Fibroblast of lung (primary cell): ENCODE results near the gene NPHP1.
"Not testable (repeated sequence)": the region's sequence is repeated elsewhere in the genome, so short reads cannot be mapped to it uniquely, and the experiment has no call there.

Experiments
- EZH2 ChIP-seq: IDR thresholded peaks from 2 replicates; pipeline ENCODE4 v1.5.1; 2012; ENCODE audit warnings: low read length, control low read depth, mild to moderate bottlenecking; ENCODE audit errors: missing control alignments
- TF ChIP-seq, protein P1 (sequence below), 2 donors: IDR thresholded peaks in 1 of 2; conservative IDR thresholded peaks in 1 of 2; 1 replicate in 1 of 2; 2 replicates in 1 of 2; pipeline ENCODE4 v1.5.1; 2011 to 2012; ENCODE audit warnings: low read length in 2 of 2, control low read depth in 1 of 2, inconsistent platforms in 1 of 2, low read depth in 1 of 2, mild to moderate bottlenecking in 1 of 2

DNA sequence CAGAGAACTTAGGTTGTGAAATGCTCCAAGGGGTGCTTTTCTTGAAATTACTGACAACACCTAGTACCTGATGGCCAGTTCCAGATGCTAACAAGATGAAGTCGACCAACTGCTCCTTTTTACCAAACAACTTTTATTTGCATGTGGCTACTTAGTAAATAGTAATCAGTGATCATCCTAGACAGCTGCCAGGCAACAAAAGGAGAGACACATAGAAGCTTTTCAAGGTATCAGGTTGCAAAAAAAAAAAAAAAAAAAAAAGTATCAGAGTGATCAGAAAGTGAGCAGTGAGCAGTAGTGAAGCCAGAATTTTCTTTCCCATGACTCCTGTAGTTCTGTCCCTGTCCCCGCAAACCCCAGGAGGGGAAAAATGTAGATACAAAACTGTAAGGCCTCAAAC is 121.1 kb downstream of the NPHP1 start:
- TF ChIP-seq, protein P1, sequence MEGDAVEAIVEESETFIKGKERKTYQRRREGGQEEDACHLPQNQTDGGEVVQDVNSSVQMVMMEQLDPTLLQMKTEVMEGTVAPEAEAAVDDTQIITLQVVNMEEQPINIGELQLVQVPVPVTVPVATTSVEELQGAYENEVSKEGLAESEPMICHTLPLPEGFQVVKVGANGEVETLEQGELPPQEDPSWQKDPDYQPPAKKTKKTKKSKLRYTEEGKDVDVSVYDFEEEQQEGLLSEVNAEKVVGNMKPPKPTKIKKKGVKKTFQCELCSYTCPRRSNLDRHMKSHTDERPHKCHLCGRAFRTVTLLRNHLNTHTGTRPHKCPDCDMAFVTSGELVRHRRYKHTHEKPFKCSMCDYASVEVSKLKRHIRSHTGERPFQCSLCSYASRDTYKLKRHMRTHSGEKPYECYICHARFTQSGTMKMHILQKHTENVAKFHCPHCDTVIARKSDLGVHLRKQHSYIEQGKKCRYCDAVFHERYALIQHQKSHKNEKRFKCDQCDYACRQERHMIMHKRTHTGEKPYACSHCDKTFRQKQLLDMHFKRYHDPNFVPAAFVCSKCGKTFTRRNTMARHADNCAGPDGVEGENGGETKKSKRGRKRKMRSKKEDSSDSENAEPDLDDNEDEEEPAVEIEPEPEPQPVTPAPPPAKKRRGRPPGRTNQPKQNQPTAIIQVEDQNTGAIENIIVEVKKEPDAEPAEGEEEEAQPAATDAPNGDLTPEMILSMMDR (conservative IDR thresholded peaks at IDR 0.05 in 1 of 2, IDR thresholded peaks at IDR 0.05 in 1 of 2; ENCODE audit: low read depth in 1 of 2, low read length in 2 of 2), result not testable (repeated sequence)
- TF ChIP-seq EZH2, result not testable (repeated sequence)
